Suprapubic skin (tissue), 4 donors: ENCODE results near the gene MTREX. TPM values are rescaled to one million over a fixed set of nuclear protein-coding genes. Genes with fewer than 3 reads are reported as not detected.

Source experiments
- DNase-seq, 2 donors: peaks; one replicate each; pipeline ENCODE4 v3.0.0-alpha.2; 2019; ENCODE audit warnings: low spot score in 2 of 2
- H3K27ac ChIP-seq: fragments of 200-600 bp; sonication (generic); one replicate; pipeline ENCODE4 v1.5.1; 2019
- H3K27me3 ChIP-seq: fragments of 200-600 bp; sonication (generic); one replicate; pipeline ENCODE4 v1.5.1; 2019
- H3K36me3 ChIP-seq: fragments of 200-600 bp; sonication (generic); one replicate; pipeline ENCODE4 v1.5.1; 2019
- H3K4me1 ChIP-seq: fragments of 200-600 bp; sonication (generic); one replicate; pipeline ENCODE4 v1.5.1; 2019
- H3K4me3 ChIP-seq: fragments of 200-600 bp; sonication (generic); one replicate; pipeline ENCODE4 v1.5.1; 2019; ENCODE audit warnings: mild to moderate bottlenecking
- H3K9me3 ChIP-seq: fragments of 200-600 bp; sonication (generic); one replicate; pipeline ENCODE4 v1.5.1; 2019
- EP300 ChIP-seq: sonication (generic); formaldehyde crosslinking; IDR thresholded peaks from one replicate; pipeline ENCODE4 v1.6.1; 2017; ENCODE audit warnings: antibody characterized with exemption
- POLR2A ChIP-seq, 2 donors: fragments of 450-650 bp; IDR thresholded peaks; one replicate each; pipeline ENCODE4 v1.6.1; 2017; ENCODE audit warnings: antibody characterized with exemption in 2 of 2, mild to moderate bottlenecking in 2 of 2, moderate library complexity in 2 of 2
- POLR2AphosphoS5 ChIP-seq, 3 donors: sonication (generic); formaldehyde crosslinking; IDR thresholded peaks; one replicate each; pipeline ENCODE4 v1.6.1; 2017; ENCODE audit warnings: antibody characterized with exemption in 3 of 3
- WGBS: methylation state at CpG from one replicate; pipeline ENCODE4 v1.1.5; 2018; 5-methylcytosine and 5-hydroxymethylcytosine counted together
- total RNA-seq, 4 donors: library from RNA; depleted of rRNA; stranded (reverse); fragments of >200 nt; gene quantifications; one replicate each; pipeline ENCODE4 v1.1.0, GENCODE V29; 2016
- TF ChIP-seq, protein P1 (sequence below), 2 donors: fragments of 200-600 bp in 1 of 2; fragments of 450-650 bp in 1 of 2; sonication (generic) in 1 of 2; IDR thresholded peaks; one replicate each; pipeline ENCODE4 v1.5.1; 2016 to 2019; ENCODE audit warnings: antibody characterized with exemption in 2 of 2, mild to moderate bottlenecking in 1 of 2, moderate library complexity in 1 of 2

MTREX gene
- total RNA-seq, 4 donors from 2014 or later, result 50.0 to 131 (median 70.8) TPM

DNA sequence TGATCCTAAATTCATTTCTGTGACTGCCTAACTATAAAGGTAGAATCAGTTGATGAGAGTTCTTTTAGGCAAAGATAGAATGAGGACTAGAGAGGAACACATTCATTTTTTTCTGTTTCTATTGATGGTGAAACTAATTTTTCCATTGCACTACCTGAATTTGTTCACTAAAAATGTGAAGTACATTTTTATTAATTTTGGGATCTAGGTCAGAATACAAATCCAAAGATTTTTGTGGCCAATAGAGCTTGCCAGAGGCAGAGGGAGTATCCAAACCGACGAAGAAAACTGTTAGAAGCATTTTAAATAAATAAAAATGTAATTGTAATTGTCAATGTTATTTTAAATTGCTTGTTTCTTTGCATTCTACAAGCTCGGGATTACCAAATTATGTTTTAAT is 78.1 kb downstream of the MTREX start:
- DNase-seq, result no peak
- H3K27ac ChIP-seq, result no peak overlapping the region
- no peaks in the 10 kb centered on the region for H3K27me3 ChIP-seq
- peaks cover 34% of the 10 kb centered on the region for H3K36me3 ChIP-seq
- 61% methylated on average over 3 of the region's 3 CpGs for WGBS
- peaks cover 9% of the 10 kb centered on the region for H3K9me3 ChIP-seq
- TF ChIP-seq EP300 (no peak), POLR2AphosphoS5 (IDR thresholded peaks at IDR 0.05) (no peak), POLR2A (IDR thresholded peaks at IDR 0.05) (no peak)
- TF ChIP-seq, protein P1, sequence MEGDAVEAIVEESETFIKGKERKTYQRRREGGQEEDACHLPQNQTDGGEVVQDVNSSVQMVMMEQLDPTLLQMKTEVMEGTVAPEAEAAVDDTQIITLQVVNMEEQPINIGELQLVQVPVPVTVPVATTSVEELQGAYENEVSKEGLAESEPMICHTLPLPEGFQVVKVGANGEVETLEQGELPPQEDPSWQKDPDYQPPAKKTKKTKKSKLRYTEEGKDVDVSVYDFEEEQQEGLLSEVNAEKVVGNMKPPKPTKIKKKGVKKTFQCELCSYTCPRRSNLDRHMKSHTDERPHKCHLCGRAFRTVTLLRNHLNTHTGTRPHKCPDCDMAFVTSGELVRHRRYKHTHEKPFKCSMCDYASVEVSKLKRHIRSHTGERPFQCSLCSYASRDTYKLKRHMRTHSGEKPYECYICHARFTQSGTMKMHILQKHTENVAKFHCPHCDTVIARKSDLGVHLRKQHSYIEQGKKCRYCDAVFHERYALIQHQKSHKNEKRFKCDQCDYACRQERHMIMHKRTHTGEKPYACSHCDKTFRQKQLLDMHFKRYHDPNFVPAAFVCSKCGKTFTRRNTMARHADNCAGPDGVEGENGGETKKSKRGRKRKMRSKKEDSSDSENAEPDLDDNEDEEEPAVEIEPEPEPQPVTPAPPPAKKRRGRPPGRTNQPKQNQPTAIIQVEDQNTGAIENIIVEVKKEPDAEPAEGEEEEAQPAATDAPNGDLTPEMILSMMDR (IDR thresholded peaks at IDR 0.05), result no peak
- H3K4me3 ChIP-seq, result no peak overlapping the region
- H3K4me1 ChIP-seq, result no peaks in the 10 kb centered on the region

- no peak for DNase-seq
- Histone ChIP-seq H3K4me3 (no peak overlapping the region), H3K9me3 (peaks cover 9% of the 10 kb centered on the region), H3K27me3 (no peaks in the 10 kb centered on the region), H3K4me1 (no peaks in the 10 kb centered on the region), H3K36me3 (peaks cover 32% of the 10 kb centered on the region), H3K27ac (no peak overlapping the region)
- TF ChIP-seq EP300 (no peak), POLR2A (IDR thresholded peaks at IDR 0.05) (no peak)
- TF ChIP-seq, protein P1 (IDR thresholded peaks at IDR 0.05), result no peak
- 69% methylated on average over 1 of the region's 1 CpG for WGBS
These were observed 78.6 kb downstream of the MTREX start for GRCh38 chr5:55386356-55386755.

DNA sequence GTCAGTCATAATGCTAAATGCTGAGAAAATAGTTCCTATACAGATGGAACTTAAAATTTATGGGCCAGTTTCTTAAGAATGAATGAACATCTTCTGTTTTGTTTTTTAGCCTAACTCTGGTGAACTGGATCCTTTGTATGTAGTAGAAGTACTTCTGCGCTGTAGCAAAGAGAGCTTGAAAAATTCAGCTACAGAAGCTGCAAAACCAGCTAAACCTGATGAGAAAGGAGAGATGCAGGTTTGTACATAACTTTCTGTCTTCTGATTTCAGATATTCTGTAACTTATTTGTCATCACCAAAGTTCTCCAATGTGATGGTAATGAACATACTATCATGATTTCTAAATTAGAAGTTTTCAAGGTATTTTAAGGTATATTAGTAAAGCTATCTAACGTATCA is 80.1 kb downstream of the MTREX start:
- Histone ChIP-seq H3K4me1 (no peaks in the 10 kb centered on the region), H3K9me3 (peaks cover 9% of the 10 kb centered on the region), H3K27me3 (no peaks in the 10 kb centered on the region), H3K27ac (no peak overlapping the region), H3K36me3 (peaks cover 39% of the 10 kb centered on the region), H3K4me3 (no peak overlapping the region)
- TF ChIP-seq EP300 (no peak), POLR2AphosphoS5 (IDR thresholded peaks at IDR 0.05) (no peak), POLR2A (IDR thresholded peaks at IDR 0.05) (no peak)
- TF ChIP-seq, protein P1 (IDR thresholded peaks at IDR 0.05), result no peak
- WGBS, result 78% methylated on average over 2 of the region's 2 CpGs
- DNase-seq, result no peak

DNA sequence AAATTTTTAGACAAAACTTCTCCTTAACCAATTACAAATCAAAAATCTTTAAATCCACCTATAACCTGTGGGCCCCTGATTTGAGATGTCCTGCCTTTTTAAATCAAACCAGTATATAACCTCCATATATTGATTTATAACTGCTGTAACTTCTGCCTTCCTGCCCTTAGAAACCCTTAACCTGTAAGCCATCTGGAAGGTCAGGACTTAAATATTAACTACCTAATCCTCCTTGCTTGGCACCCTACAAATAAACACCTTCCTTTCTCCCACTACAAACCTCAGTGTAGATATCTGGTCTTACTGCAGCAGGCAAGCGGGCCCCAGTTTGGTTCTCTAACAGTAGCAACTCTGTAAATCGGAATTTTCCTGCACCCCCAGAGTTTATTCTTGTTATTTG is 83.9 kb downstream of the MTREX start:
- Histone ChIP-seq H3K4me1 (no peaks in the 10 kb centered on the region), H3K27me3 (no peaks in the 10 kb centered on the region), H3K4me3 (no peak overlapping the region), H3K27ac (no peak overlapping the region), H3K9me3 (no peaks in the 10 kb centered on the region), H3K36me3 (peaks cover 32% of the 10 kb centered on the region)
- TF ChIP-seq POLR2A (IDR thresholded peaks at IDR 0.05) (no peak), POLR2AphosphoS5 (IDR thresholded peaks at IDR 0.05) (no peak), EP300 (no peak)
- TF ChIP-seq, protein P1 (IDR thresholded peaks at IDR 0.05), result no peak
- 95% methylated on average over 2 of the region's 2 CpGs for WGBS
- no peak for DNase-seq

GRCh38 chr5:55392669-55393068 is 84.9 kb downstream of the MTREX start:
- Histone ChIP-seq H3K4me3 (no peak overlapping the region), H3K36me3 (peaks cover 33% of the 10 kb centered on the region), H3K27ac (no peak overlapping the region), H3K4me1 (no peaks in the 10 kb centered on the region), H3K9me3 (no peaks in the 10 kb centered on the region), H3K27me3 (no peaks in the 10 kb centered on the region)
- WGBS, result 100% methylated on average over 1 of the region's 1 CpG
- no peak for DNase-seq
- no peak for TF ChIP-seq EP300
- no peak for TF ChIP-seq POLR2AphosphoS5 (IDR thresholded peaks at IDR 0.05)
- no peak for TF ChIP-seq POLR2A (IDR thresholded peaks at IDR 0.05)
- TF ChIP-seq, protein P1 (IDR thresholded peaks at IDR 0.05), result no peak
